ENCODE measurements around the gene HOXA11.

HOXA11 gene

DNA sequence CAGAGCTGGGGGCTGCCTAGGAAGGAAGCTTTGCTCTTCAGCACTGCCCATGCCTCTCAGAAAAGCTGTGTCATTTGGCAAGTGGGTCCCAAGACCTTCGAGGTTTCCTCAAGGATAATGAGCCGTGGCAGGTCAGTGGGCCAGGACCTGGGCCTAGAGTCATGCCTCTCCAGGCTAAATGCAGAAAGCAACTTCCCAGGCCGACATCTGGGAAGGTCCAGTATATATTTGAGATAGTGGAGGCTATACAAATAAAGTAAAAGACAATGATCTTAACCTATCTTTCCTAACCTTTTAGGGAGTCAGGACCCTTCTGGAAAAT lies 8.5 kb downstream of the HOXA11 start:
- FAIRE-seq (no peak), DNase-seq (ENCODE audit: insufficient read length, low spot score) (no peak)

DNA sequence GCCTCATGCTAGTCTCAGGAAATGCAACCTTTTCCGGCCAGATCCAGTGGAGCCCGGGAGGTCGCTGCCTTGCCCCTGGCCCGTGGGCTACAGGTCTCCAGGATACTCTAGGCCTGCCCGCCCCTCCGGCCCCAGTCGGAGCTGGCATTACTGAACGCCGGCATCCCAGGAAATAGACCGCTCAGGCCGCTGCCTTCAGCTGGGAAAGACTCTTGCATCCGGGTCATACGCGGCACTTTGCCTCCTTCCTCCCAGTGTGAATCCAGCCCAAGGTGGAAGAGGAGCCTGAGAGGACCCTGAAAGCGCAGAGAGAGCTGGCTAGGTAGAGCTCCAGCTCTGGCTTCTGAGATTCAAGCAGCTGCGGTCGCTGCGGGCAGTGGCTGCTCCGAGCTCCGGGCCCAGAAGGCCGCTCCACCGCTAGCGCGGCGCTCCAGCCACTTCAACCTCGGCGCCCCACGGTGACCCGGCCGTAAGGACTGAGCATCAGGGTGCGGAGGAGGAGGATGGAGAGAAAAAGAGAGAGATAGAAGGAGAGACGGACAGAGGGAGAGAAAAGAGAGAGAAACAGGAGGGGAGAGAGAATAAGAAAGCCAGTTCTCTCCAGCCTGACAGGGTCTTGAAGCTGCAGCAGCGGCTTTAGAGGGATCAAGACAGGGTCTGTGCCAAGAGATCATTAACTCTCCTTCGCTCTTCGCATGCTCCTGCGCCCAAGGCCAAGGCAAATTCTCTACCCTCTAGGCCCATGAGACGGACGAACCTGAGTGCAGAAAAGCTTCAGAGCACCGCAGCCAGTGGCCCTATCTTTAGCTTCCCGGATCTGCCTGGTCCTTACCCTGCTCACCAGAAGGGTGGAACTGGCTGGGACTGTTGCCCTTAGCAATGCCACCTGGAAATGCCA lies 9.2 kb downstream of the HOXA11 start:
- DNase-seq (ENCODE audit: insufficient read length, low spot score) (no peak), FAIRE-seq (no peak)
- TF ChIP-seq POLR2A (IDR thresholded peaks at IDR 0.05; ENCODE audit: low read depth, low read length), result no peak

More for the DNA sequence above, 8.5 kb downstream of the HOXA11 start:
- TF ChIP-seq POLR2A (IDR thresholded peaks at IDR 0.05; ENCODE audit: low read depth, low read length), result no peak

DNA sequence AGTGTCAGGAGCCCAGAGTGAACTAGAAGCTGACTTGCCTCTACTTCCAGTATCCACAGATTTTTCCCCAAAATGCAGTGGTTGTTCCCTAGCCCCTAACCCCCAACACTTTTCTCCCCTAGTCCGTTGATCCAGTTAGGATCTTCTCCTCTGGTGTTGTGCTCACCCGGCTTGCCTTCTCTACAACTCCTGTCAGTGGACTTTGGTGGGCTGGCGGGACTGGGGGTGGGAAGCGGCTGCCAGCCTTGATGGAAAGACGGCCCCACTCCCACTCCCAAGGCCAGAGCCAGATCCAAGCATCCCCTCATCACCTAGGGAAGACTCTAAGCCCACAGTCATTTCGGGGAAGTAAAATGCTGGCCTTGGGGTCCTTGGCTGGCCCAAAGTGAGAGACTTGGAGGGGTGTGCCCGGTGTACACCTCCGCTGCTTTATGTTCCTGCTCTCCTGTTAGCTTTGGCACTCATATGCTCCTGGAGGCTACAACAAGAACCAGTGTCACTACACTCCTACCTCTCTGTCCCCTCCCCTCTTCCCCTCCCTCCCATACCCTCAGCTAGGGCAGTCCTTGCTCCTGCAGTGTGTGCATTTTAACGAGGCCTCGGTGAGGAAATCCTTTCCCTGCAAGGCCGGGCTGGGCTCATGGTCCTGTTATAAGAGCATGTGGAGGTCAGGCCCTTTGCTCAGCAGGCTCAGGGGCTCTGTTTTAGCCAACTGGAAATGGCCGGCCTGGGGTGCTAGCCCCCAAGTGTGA lies 10.0 kb downstream of the HOXA11 start:
- DNase-seq (ENCODE audit: insufficient read length, low spot score) (no peak), FAIRE-seq (no peak)
- TF ChIP-seq POLR2A (IDR thresholded peaks at IDR 0.05; ENCODE audit: low read depth, low read length), result no peak

DNA sequence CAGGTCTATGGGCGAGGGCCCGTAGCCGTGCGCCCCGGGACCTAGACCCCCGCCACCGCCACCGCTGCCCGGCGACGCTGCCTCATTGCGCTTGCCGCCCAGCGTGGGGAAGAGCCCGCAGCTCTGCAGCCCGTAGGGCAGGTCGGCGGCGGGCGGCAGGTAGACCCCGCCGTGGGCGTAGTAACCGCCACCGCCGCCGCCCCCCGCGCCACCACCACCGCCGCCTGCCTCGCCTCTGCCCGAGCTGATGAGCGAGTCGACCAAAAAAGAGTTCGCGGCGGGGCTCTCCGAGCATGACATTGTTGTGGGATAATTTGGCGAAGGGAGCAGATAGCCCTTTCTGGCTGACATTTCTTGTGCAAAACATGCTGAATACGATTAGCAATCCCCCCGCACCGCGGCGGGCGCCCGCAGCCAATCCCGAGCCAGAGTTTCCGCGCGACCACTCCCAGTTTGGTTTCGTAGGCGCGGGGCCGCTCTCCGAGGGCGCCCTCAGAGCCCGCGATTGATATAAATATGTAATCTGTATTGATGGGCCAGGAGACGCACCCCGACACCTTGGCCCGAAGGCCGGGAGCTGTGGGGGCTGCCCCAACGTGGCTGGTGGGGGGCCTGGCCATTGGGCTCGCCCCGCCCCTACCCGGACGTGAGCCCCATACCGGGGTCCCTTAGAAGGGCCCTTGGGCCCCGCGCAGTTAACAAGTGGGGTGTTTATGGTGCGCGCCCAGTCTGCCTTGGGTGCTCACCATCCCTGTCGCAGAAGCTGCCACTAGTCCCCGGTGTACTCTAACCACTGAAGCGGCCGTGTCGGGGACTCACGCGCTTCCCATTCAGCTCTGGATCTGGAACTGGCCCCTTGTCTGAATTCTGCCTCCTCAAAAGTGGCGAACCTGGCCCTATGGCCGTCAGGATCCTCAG lies 10.8 kb downstream of the HOXA11 start, which contains the start of gene HOXA10:
HOXA10 (minus strand) TSS at position 365 of the 918 bp plus-strand sequence; CDS start at position 351, 14 bp downstream.
- DNase-seq (ENCODE audit: insufficient read length, low spot score) (no peak), FAIRE-seq (no peak)
- TF ChIP-seq POLR2A (IDR thresholded peaks at IDR 0.05; ENCODE audit: low read depth, low read length), result no peak

DNA sequence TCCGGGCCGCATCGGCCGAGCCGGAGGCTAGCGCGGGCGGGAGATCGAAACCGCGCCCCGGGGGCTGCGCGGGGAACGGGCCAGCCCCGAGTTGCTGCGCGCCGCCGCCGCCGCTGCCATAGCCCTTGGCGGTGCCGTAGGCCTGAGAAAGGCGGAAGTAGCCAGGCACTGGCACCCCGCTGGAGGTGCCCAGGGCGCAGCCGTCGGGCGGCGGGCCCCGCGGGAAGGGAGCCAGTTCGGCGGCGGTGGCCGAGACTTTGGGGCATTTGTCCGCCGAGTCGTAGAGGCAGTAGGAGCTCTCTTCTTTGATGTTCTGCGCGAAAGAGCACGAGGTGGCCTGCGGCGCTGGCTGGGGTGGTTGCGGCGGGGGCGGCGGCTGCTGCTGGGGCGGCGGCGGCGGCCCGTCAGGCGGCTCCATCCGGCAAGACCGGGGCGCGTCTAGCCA lies 11.5 kb downstream of the HOXA11 start:
- FAIRE-seq (no peak), DNase-seq (ENCODE audit: insufficient read length, low spot score) (peak; percentile 97)
- TF ChIP-seq POLR2A (IDR thresholded peaks at IDR 0.05; ENCODE audit: low read depth, low read length), result peak; percentile 66

DNA sequence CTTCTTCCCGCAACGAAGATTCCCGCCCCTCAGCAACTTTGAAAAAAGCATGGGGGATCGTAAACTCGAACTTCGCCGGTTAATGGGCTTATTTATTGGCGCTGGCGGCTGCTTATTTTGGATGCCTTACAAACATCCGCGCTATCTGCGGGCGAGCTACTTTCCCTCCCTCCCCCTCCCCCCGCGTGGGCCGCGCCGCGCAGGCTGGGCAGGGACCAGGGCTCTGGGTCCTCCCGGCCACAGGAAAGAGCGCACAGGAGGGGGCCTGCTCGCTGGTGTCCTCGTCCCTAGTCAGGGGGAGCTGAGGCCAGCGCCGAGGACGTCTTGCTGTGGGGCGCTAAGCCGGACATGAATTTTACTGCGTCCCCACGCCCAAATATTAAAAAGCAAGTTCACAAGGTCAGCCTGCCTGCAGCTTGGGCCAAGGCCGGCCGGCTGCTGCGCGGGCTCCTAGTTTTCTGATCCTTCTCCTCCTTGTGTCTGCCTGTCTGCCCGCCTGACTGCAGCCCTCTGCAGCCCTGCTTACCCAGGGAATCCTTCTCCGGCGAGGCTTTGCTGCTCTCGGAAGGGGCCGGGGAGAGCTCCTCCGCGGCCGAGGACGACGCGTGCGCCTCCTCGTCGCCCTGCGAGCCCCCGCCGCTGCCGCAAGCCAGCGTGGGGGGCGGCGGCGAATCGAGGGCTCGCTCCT lies 12.1 kb downstream of the HOXA11 start:
- no peak for FAIRE-seq
- peak; percentile 81 for TF ChIP-seq POLR2A (IDR thresholded peaks at IDR 0.05; ENCODE audit: low read depth, low read length)
- DNase-seq (ENCODE audit: insufficient read length, low spot score), result peak; percentile 83

DNA sequence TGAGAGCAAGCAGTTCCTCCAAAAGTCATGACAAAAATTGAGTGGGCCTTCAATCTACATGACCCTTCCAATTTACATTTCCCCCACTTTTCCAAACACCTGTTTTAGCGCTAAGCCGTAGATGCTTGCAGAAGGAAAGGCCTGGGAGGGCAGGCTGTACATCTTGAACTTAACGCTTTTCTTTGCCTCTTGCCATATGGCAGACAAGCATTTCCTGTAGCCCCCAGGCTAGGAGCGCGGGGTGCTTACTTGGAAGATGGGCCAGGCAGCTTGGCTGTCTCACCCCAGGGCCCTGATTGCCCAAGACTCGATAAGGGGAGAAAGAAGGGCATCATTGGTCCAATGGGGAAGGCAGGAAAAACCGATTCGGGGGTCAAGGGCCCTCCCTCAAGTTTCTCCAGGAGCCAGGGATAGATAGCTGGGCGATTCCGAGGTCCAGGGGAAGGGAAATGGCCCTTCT lies 12.7 kb downstream of the HOXA11 start:
- no peak for FAIRE-seq
- no peak for TF ChIP-seq POLR2A (IDR thresholded peaks at IDR 0.05; ENCODE audit: low read depth, low read length)

DNA sequence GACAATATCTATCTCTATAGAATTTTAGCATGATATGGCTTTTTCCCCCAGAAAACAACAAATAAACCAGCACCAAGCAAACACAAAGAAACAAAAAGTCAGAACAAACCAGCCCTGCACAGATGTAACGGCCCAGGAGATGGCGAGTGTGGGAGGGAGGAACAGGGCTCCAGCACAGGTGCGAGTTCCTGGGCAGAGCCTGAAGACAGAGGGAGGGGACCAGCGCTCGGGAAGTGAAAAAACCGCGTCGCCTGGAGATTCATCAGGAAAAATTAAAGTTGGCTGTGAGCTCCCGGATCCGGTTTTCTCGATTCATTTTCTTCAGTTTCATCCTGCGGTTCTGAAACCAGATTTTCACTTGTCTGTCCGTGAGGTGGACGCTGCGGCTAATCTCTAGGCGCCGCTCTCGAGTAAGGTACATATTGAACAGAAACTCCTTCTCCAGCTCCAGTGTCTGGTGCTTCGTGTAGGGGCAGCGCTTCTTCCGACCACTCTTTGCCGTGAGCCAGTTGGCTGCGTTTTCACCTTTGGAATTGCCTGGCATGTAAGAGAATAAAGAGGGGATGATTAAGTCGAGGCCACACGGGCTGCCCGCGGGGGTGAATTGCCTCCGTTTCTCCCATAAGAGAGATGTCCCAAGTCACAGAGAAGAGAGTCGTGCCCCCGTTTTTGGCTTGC lies 13.3 kb downstream of the HOXA11 start:
- no peak for FAIRE-seq

More for the DNA sequence above, 12.7 kb downstream of the HOXA11 start:
- DNase-seq (ENCODE audit: insufficient read length, low spot score), result no peak

DNA sequence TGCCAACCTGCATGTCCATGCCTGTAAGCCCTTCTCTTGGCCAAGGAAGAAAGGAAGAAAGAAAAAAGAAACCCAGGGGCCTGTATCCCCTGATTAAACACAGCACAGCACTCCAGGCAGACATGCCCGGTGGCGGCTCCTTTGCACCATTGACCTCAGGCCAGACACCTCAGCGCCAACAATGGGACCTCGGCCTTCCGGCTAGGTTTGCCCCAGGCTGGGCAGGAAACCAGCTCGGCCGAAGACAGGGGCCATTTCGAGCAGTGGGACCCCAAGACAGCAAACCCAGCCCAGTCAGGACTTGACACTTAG lies 13.8 kb downstream of the HOXA11 start:
- no peak for TF ChIP-seq POLR2A (IDR thresholded peaks at IDR 0.05; ENCODE audit: low read depth, low read length)
- DNase-seq (ENCODE audit: insufficient read length, low spot score), result no peak
- FAIRE-seq, result no peak

More for the DNA sequence above, 13.3 kb downstream of the HOXA11 start:
- TF ChIP-seq POLR2A (IDR thresholded peaks at IDR 0.05; ENCODE audit: low read depth, low read length), result no peak
- no peak for DNase-seq (ENCODE audit: insufficient read length, low spot score)

DNA sequence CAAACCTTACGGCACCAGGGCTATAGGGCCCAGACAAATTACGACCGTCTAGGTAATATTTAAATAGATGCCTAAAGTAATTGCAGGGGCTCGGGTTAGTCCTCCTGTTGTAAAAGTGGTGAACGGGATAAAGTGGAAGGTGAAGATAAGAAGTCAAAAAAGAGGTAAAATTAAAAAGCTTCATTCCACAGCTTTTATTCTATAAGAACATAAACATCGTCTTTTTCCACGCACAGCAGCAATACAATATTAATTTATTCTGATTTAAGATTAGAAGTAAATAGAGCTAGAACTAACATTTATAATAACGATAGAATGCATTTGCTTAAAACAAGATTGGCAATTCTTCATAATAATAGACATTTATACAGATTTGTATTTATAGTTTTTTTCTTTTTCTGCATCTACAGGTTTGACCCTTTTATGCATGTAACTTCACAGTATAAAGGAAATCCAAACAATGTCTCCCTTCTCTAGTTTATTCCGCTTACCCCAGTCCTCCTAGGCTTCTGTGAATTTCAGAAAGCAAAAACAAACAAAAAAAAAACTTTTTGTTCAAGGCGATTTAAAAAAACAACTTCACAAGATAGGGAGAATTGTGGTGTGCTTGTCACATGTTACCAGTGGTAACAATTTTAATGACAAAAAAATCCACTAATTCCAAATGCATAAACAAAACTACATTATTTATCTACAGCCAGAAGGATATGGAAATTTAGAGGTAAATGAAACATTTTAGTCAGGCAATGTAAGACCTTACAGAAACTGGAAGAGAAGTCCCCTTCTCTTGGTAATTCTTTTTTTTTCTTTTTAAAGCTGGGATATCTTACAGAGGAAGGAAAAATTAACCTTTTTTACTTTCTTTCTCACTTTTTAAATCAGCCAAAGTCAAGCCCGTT lies 14.4 kb downstream of the HOXA11 start:
- no peak for FAIRE-seq
- no peak for TF ChIP-seq POLR2A (IDR thresholded peaks at IDR 0.05; ENCODE audit: low read depth, low read length)
- no peak for DNase-seq (ENCODE audit: insufficient read length, low spot score)

DNA sequence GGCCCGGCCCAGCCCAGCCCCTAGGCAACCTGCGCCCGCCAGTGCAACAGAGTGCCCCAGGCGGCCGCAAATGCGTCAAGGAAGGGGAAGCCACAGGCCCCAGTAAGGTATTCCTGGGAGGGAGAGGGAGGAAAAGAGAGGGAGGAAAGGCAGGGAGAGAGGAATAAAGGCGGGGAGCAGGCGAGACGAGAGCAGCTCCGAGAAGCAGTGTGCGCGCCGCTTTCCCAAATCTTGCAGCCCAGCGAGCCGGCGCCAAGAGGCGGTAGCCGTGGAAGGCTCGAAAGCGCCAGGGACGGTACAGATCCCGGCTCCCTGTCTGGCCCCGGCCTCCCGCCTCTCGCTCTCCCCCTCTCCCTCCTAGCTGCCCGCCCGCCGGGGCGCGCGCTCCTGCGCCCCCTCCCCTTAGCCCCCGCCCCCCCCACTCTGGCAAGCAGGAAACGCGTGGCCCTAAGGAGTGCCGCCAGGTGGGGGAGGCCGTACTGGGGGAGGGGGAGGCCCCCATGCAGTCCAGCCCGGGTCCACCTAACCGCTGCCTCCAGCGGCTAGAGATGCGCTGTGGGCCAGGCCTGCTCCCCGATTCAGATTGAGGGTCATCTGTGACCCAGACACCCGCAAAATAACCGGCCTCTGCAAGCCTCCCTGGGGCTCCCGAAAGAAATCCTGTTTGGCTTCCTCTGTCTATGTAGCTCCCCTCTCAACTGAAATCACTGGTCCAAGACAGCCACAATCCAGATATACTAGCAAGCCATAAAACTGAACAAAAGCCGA lies 15.2 kb downstream of the HOXA11 start:
- DNase-seq (ENCODE audit: insufficient read length, low spot score), result no peak
- TF ChIP-seq POLR2A (IDR thresholded peaks at IDR 0.05; ENCODE audit: low read depth, low read length), result no peak

More for the DNA sequence above, 15.2 kb downstream of the HOXA11 start:
- no peak for FAIRE-seq

Measured in H54 (cell line).